Ramos (cell line): ENCODE measurements around the gene ISM1.

Experiments
- in situ Hi-C: fragments of 300-500 bp; cut with MboI; formaldehyde crosslinking; loops from one replicate; pipeline ENCODE4 v1.14.3; 2022; ENCODE audit warnings: low sequenced_read_pairs; ENCODE audit not compliant: unreplicated experiment

The ISM1 gene

DNA sequence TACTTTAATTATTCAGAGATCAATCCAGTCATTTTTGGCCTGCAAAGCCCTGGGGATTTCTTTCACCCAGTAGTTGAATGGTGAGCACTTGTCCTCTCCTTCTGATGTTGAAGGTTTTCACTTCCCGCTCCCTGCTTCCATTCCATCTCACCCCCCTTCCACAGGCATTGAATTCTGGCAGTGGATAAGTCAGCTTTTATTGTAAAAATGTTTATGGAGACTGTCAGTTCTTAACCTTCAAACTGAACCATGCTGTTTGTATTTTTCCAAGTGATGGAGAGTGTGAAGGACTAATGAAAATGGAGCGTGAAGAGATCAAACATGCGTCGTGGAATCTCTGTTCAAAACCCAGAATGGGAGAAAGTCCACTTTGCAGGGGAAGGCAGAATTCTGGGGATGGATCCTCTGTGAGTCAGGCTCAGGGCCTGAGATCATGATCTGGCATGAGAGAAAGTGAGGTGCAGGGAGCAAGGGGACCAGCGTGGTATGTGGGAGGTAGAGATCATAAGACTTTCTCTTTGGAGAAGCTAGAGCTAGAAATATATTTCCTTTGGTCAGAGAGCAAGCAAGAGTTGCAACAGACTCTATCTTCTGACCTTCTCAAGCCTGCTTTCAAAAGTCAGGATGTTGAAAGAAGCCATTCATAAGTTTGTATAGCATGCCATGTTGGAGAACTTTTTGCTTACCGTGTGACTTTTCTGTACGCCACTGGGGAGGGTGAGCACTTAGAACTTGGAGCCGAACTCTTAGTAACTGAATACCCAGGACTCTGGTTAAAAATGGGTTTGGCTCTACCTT is 30.2 kb downstream of the ISM1 start:
- in situ Hi-C loops: no loop called here

DNA sequence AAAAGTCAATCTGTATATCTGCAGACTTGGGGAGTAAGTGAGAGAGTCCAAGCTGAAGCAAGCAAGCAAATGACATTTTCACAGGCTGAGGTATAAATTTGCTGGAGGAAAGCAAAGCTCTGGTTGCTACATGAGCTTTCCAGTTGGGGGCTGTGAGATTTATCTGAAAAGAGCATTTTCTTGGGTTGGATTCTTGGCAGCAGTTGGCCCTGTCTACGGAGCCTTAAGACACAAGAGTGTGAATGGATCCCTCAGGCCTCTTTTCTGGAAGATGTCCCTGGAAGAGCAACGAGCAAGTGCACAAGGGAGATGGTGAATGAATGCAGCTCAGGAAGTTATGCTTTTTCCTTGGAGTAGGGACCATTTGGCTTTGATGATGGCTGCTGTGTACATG is 30.8 kb downstream of the ISM1 start:
- in situ Hi-C loops: no loop called here

DNA sequence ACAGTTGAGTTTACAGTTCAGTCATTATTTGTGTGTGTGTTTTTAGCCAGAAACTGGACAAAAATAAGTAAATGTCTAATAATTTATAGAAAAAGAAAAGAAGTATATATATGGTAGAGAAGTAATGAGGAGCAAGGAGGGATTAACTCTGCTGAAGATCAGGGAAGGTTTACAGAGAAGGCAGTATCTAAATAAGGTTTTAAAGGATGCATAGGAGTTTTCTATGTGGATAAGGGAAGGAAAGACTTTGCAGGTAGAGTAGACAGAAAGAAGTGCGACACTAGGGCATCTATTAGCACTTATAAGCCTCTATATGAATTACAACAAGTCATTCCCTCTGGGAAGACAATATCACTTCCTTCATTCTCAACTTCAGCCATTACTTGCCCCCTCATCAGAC is 34.3 kb downstream of the ISM1 start:
- in situ Hi-C loops: no loop called here

DNA sequence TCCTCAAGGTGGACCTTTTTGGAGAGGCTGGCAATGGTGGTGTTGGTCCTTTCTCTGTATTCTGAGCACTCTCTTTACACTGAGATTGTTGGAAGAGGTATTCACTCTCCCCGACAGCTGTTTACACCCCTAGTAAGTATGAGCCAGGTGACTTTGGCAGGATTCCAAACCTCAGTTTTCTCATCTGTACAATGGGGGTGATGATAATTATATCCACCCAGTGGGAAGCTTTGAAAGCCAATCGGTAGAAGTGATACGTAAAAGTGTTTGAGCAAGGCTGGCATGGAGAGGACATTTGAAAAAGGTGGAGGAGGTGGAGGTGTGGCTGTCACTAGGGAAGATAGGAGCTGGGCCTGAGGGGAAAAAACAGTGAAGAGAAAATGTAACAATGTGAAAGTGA is 35.5 kb downstream of the ISM1 start:
- in situ Hi-C loops: no loop called here

DNA sequence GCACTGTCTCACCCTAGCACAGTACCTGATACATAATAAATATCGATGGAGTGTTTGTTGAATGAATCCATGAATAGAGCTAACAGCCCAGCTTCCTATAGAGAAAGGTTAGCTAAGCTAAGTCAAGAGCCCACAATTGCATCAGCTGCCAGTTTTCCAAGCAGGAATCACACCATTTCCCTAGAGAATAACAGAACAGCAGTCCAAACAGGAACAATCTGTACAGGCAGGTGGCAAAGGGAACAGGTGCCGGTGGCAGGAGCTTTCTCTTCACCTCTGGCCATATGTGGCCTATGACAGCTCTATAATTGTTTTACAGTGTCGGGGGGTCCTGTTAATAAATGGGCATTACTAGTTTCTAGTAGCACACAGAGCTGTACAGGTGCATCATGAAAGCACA is 38.8 kb downstream of the ISM1 start:
- in situ Hi-C loops: no loop called here

DNA sequence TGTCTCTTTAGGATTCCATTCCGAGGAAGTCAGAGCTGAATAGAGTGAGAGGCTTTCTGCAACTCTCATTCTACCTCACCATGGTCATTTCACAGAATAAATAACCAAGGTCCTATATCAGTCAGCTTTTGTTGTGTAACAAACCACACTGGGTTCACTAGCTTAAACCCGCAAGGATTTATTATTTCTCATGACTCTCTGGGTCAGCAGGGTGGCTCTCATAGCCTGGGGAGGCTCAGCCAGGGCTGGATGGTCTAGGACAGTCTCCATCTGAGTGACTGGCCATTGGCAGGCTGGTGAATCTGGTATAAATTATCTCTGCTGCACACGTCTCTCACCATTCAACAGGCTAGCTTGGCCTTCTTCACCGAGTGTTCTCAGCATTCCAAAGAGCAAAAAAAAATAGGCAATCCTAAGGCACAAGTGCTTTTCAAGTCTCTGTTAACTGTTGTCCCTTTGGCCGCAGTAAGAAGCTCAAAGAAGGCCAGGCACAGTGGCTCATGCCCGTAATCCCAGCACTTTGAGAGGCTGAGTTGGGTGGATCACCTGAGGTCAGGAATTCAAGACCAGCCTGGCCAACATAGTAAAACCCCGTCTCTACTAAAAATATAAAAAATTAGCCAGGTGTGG is 39.7 kb downstream of the ISM1 start:
- in situ Hi-C loops: no loop called here

DNA sequence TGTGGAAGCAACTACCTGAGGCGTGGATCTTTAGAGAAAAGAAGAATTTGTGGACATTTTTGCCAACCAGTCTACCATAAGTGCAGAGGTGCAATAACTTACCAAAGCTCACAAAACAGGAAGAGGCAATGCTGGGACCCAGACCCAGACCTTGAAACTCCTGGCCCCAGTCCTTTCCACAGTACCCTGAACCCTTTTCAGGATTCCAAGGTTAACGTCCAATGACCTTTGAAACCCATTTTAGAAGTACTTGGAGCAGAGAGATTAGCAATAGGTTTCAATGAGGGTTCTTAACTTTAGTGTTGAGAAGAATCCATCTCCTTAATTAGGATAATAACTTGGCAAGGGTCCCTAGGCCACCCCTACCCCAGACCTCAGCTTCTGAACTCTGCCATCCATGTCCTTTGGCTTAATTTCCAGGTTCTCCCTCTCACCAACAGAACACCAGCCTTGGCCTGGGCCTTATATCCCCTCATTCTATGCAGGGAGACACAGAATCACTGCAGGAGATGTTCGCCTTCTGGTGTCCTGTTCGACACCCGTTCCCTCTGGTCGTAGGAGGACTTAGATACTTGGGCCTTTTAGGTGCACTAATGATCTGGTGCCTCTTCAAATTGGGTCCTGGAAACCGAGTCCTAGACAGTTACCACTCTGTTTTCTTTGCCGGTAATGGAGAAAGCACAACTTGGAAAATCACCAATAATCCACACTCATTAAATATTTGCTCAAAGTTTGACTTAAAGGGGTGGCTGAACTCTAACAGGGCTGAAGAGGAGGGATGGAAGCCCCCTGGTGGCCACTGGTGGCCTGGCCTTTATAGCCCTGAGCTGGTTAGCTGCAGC is 40.6 kb downstream of the ISM1 start:
- in situ Hi-C loops: no loop called here

DNA sequence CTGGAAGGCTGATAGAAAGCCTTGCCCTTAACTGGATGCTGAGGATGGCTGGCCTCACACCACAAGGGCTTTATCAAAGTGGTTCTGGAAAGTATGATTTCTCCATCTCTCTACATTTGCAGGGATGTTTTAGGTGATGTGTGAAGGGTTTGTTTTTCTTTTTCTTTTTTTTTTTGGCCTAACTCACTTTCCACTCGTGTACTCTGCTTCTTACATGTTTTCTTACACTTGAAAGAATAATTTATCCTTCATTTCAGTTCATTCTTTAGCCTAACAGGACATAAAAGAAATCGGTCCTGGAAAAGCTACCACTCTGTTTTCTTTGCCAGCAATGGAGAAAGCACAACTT is 41.2 kb downstream of the ISM1 start:
- in situ Hi-C loops: no loop called here

DNA sequence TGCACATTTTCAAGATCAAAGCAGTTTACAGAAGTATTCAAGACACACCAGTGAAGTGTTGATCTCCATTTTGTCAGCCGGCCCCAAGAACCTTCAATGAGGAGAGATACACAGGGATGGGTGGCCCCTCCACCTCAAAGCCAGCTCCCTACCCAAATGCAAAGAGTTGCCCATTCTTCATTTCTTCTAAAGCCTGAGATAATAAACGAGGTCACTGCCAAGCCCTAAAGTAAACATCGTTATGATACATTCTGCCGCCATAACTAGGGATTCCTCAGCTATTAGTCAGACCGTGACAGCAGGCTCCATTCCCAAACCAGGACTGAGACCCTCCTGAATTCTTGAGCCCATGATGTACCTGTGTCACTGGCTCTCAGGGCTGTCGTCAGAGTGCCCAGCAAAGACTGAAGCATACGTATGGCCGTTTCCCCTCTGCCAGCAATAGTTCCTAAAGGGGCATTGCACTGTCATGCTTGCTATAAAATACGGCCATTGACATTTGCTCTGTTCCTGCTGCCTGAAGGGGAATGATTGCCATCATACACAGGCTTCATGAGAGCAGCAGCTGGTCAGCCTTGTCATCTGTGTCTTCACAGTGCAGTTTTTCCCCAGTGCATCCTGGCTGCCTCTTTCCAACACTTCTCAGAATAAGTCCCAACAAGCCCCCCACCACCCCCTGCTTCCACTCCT is 41.7 kb downstream of the ISM1 start:
- in situ Hi-C loops: no loop called here

DNA sequence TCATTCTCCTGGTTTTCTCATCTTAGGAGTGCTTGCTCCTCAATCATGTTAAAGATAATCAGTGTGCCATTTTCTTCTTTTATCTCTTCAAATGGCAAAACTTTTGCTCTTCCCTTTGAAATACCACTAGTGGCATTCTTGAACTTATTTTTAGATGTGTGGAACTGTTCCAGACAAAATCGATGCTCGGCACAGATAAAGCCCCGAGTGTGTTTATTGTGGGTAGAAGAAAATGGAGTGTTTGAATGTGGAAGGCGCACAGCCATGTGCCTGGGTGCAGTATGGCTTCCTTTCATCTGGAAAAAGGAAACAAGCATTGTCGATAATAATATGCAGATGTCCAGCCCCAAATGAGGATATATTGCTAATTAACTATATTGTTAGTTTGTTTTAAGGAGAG is 42.4 kb downstream of the ISM1 start:
- in situ Hi-C loops: no loop called here

DNA sequence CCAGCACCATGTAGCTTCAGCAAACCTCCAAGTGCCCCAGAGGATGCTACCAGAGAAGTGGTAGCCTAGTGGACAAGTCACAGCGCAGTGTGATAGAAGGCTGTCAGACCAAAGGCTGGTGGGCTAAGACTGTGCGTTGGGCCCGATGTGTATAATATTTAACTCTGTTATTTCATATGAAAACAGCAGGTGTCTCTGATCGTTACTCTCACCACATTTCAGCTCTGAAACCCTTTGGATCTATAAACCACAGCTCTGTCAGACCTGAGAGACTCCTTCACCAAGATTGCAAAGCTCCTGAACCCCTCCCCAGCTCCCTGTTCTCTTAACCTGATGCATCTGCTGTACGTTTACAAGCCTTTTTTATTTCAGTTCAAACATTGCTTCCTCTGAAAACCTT is 43.8 kb downstream of the ISM1 start:
- in situ Hi-C loops: no loop called here

DNA sequence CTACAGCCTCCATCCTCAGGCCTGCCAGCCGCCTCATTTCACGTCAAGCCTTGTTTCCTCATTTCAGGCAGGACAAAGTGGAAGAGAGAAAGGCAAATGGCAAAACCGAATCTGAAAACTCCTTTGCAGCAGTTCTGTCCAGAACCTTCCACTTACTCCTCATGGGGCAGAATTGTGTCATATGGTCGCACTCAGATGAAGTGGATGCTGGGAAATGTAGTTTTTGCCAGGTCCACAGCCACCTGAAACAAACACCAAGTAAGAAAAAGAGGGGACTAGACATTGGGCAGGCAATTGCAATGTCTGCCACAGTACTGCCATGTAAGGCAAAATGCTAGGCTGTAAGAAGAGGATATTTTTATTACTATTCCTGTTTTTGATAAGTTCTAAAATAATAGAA is 44.9 kb downstream of the ISM1 start:
- in situ Hi-C loops: no loop called here

DNA sequence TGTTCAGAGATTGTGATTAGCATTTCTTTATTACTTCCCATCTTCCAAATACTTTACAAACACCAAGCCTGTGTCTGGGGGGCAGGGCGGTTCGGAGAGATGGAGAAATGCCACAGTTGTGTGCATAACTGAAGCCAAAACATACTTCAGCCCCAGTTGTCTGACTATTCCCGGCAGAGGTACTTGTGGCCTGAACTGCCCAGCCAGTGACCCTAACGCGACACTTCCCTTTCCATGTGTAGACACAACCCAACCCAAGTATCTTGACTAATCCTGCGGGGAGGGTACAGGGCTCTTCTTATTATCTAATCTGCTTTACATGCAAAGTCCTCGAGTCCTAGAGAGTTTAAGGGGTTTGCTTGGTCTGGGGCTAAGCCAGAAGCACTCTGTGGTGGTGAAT is 46.2 kb downstream of the ISM1 start:
- in situ Hi-C loops: no loop called here

DNA sequence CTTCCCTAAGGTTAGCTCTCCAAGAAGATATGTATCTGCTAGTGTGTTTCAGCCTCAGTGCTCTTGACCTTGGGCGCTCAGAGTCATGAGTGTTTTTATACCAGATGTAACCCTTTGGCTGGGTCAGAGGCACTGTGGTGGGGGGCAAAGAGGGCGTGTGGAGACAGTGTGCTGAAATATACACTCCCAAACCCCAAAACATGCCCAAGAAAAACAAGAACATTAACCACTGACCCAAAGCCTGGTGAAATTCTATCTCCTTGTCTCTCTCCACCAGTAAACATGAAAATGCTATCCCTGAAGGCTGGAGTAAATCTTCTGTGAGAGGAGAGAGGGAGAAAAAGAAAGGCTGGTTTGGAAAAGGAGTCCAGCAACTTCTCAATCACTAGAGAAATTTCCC is 47.9 kb downstream of the ISM1 start:
- in situ Hi-C loops: no loop called here

DNA sequence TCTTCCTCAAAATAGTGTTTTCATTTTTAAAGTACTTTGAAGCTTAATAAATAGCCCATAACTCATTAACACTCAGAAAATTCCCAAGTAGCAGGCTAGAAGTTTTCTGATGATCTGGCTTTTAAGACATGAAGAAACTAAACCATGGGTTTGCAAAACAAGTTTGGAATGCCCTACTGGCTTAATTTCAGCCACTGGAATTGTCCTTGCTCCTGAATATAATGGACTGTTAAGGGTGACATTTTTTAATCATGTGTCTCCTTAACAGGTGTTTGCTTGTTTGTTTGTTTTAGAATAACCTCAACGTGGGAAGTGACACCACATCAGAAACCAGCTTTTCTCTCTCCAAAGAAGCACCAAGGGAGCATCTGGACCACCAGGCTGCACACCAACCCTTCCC is 49.1 kb downstream of the ISM1 start:
- in situ Hi-C loops: no loop called here

DNA sequence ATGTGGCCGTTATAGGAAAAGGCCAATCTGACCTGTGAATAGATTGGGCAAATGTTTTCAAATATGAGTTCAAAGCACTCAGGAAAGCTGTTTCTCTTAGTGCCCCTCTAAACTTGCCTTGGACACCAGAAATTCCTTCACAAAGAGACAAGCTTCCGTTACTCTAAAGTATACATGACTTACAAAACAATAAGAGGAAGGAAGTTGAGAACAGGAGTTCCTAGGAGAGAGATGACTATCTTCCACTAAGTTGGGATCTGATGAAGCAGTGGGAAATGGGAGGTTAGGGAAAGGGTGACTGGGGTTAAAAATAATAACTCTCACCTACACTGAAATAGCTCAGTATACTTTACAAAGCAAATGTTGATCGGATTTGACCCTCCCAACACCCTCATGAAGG is 50.0 kb downstream of the ISM1 start:
- in situ Hi-C loops: no loop called here

DNA sequence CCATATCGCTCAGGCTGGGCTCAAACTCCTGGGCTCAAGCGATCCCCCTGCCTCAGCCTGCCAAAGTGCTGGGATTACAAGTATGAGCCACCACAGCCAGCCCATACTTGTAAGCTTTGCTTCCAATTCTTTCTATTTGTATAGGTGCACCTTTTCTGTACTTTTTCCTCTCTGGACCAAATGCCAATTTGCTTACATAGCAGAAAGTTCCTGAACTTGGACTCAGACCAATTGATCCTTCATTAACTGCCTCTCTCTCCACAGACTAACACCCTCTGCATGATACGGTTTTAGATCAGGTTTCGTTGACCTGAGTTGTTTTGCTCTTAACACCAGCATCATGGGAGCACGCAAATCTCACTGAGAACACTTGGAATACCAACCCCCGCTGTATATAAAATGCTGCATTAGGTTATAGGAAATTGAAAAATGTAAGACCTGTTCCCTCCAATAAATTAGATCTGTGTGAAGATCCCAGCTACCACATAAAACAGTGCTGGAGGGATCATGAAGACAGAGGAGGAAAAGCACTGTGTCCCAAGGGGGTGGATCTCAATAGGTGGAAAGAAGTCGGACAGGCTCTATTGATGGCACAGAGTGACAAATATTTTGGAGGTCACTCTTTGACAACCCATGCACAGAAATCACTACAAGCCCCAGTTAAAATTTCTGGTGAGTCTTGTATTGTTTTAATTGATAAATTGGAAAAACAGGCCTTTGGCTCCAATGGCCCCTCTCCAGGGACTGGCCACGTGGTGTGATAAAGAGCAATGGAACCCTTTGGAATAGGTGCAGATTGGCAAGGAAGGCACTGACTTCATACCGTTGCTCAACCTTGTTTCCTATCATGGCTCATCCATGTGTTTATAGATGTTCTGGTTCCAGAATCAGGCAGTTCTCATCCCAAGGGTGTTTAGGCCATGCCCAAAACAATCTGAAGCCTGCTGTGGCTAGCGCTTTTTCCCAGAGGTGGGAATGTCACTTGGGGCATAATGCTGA is 51.2 kb downstream of the ISM1 start:
- in situ Hi-C loops: no loop called here

DNA sequence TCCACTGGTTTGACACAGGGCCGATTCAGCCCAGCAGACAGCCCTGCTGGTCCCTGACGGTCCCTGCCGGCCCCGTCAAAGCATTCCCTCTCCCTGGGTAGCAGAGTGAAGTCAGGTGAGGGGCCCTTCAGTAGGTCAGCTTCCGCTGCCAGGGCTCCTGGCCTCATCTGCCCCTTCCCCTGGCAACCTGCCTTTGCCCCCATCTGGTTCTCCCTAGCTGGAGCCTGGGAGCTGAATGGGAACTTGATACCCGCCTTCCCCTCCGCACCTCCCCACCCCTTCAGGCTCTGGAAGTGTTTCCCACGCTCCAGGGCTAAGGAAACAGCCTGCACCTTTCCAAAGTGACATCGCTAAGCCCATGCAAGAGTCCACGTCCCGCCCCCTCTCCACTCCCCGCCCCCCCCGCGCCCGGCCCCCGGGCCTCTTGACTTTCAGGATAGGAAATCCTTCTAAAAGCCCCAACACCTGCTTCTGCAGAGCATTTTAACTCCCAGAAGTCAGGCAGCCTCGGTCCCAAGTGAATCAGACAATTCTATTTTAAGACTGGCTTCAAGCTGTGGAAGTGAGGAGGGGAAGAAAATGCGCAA is 53.3 kb downstream of the ISM1 start:
- in situ Hi-C loops: no loop called here

DNA sequence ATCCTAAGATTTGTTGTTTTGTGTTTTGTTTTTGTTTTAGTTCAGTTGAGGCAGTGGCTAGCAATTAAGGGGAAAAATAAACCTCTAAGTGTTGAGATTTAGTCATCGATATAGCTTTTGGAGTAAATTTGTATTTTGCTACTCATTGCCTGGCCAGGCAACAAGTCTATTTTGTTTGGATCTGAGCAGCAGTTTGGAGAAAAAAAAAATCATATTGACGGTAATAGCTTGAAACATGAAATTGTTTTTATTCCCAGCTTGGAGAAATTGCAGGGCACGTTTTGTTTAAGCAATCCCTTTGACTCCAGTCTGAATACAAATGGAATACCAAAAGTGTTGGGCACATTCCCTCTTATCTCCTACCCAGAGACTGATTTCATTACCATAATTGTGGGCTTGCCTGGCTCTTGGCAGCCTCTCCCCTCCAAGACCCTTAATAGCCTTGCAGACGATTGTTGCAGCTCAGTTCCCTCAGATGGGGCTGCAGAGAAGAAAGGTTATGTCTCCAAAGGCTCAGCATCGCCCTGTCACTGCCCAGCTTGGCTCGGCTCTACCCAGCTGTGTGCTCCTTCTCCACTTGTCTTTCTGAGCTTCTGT is 56.0 kb downstream of the ISM1 start:
- in situ Hi-C loops: no loop called here
